Kidney (tissue), 22 donors: ENCODE data around the gene PIANP. TPM values are rescaled to one million over a fixed set of nuclear protein-coding genes. Genes with fewer than 3 reads are reported as not detected.
A peak's percentile ranks its signal among the peaks of the same experiment; 100 is the strongest.

Experiments
- DNase-seq, 5 donors: peaks; one replicate each; pipeline ENCODE4 v3.0.0-alpha.2; 2013 to 2020
- FAIRE-seq: peaks from 2 replicates; lab custom pipeline; 2012; peaks lifted over from hg19 to GRCh38; lab: Jason Lieb, UNC
- H3K27ac ChIP-seq, 2 donors: one replicate each; pipeline ENCODE4 v1.7.0; 2013; ENCODE audit warnings: low read depth in 2 of 2, low read length in 2 of 2, inconsistent platforms in 1 of 2
- H3K27me3 ChIP-seq: one replicate; pipeline ENCODE4 v1.7.1; 2013; ENCODE audit warnings: low read length, inconsistent platforms; ENCODE audit not compliant: control insufficient read depth, insufficient read depth
- H3K36me3 ChIP-seq, 3 donors: one replicate each; pipeline versions ENCODE4 v1.7.0 to v1.7.1; 2013; ENCODE audit warnings: low read length in 3 of 3, control low read depth in 1 of 3, inconsistent platforms in 1 of 3; ENCODE audit not compliant: insufficient read depth in 3 of 3, control insufficient read depth in 2 of 3
- H3K4me1 ChIP-seq, 3 donors: one replicate each; pipeline versions ENCODE4 v1.7.0 to v1.7.1; 2013; ENCODE audit warnings: low read length in 3 of 3, inconsistent platforms in 1 of 3, low read depth in 1 of 3; ENCODE audit not compliant: control insufficient read depth in 2 of 3, insufficient read depth in 2 of 3
- H3K4me3 ChIP-seq, 3 donors: one replicate each; pipeline versions ENCODE4 v1.7.0 to v1.8.1; 2013; ENCODE audit warnings: low read length in 3 of 3, control low read depth in 1 of 3, inconsistent platforms in 1 of 3
- H3K9ac ChIP-seq, 3 donors: one replicate each; pipeline versions ENCODE4 v1.7.0 to v1.7.1; 2013; ENCODE audit warnings: low read length in 3 of 3, control low read depth in 1 of 3, inconsistent platforms in 1 of 3
- H3K9me3 ChIP-seq, 3 donors: one replicate each; pipeline versions ENCODE4 v1.7.0 to v1.7.1; 2013; ENCODE audit warnings: low read length in 3 of 3, control low read depth in 1 of 3, inconsistent platforms in 1 of 3; ENCODE audit not compliant: control insufficient read depth in 2 of 3, insufficient read depth in 1 of 3
- CTCF ChIP-seq: IDR thresholded peaks from 3 replicates; pipeline ENCODE4 v1.5.1; 2012; ENCODE audit warnings: mild to moderate bottlenecking, moderate library complexity, borderline replicate concordance; ENCODE audit not compliant: insufficient read depth; ENCODE audit errors: extremely low read depth
- intact Hi-C: fragments of 100-400 bp; cut with DNase I; formaldehyde crosslinking; loops from one replicate; pipeline ENCODE4 v1.11.1; 2022
- long read RNA-seq, 10 donors: library from polyadenylated mRNA in 1 of 10; unstranded in 1 of 10; transcript quantifications; one replicate each; pipeline ENCODE4 v2.0.0 and lab custom pipeline, GENCODE V29; 2021 to 2026
- polyA plus RNA-seq: library from polyadenylated mRNA; stranded (reverse); fragments of 350-450 nt; fragmentation: Illumina TruSeq; extraction: RNeasy Lipid Tissue Mini Kit (QIAGEN cat#74804); gene quantifications from one replicate; pipeline ENCODE4 v1.2.3, GENCODE V29; 2014; ENCODE audit warnings: low read depth, low replicate concordance; ENCODE audit not compliant: insufficient read depth
- total RNA-seq: library from RNA; stranded (reverse); fragmentation: NEBNext Ultra II Directional; extraction: Animal tissue kit (Norgen Biotek cat#: 25700); gene quantifications from one replicate; pipeline ENCODE4 v1.2.1, GENCODE V29; 2021
- donor health status: control.
- donor health status: control.
- donor health status: control.
- donor health status: control.
- donor health status: control.
- donor health status: DM: yes; HTN: yes; CAD: no.
- donor health status: Normal renal cell carcinoma (clear cell type).

The PIANP gene
- 0.63 TPM for total RNA-seq
- 0.45 TPM for polyA plus RNA-seq
- long read RNA-seq, donor 1, partial matches to known transcripts, result 0 of 1 reads
- long read RNA-seq, donor 1, other reads (novel, unspliced or antisense), result 0 of 1 reads
- long read RNA-seq, donor 2, partial matches to known transcripts, result 0 of 3 reads
- long read RNA-seq, donor 2, other reads (novel, unspliced or antisense), result 0 of 3 reads
- long read RNA-seq, donor 3, partial matches to known transcripts, result 0 of 2 reads
- long read RNA-seq, donor 3, other reads (novel, unspliced or antisense), result 0 of 2 reads
- long read RNA-seq, donor 4, partial matches to known transcripts, result 0 of 4 reads
- long read RNA-seq, donor 4, other reads (novel, unspliced or antisense), result 0 of 4 reads
- long read RNA-seq, donor 5, result 0 reads
- long read RNA-seq, donor 6, partial matches to known transcripts, result 0 of 1 reads
- long read RNA-seq, donor 6, other reads (novel, unspliced or antisense), result 0 of 1 reads
- long read RNA-seq, donor 7, result 0 reads
- long read RNA-seq, donor 8, partial matches to known transcripts, result 0 of 3 reads
- long read RNA-seq, donor 8, other reads (novel, unspliced or antisense), result 0 of 3 reads
- long read RNA-seq, donor 9, partial matches to known transcripts, result 0 of 1 reads
- long read RNA-seq, donor 9, other reads (novel, unspliced or antisense), result 0 of 1 reads
- long read RNA-seq, donor 10, partial matches to known transcripts, result 0 of 2 reads
- long read RNA-seq, donor 10, other reads (novel, unspliced or antisense), result 0 of 2 reads

- no peaks in the 10 kb centered on the region for H3K36me3 ChIP-seq
- H3K9ac ChIP-seq, result peak within 1 kb of the TSS in 1 of 3 donors; percentile 40
- no peak for TF ChIP-seq CTCF
- intact Hi-C loops, result no loop called here
- H3K4me3 ChIP-seq, result peak within 1 kb of the TSS in 1 of 3 donors; percentile 65
- no peak within 1 kb of the TSS for H3K27ac ChIP-seq
- no peak for FAIRE-seq
- peak; percentile 73 to 91 (median 87) for DNase-seq
- H3K9me3 ChIP-seq, result no peaks in the 10 kb centered on the region
- H3K4me1 ChIP-seq, result peaks cover 0 to 5% (median 0%) of the 10 kb centered on the region in 3 donors
- no peaks in the 10 kb centered on the region for H3K27me3 ChIP-seq
These were observed at the start of gene PIANP for GRCh38 chr12:6700646-6701051. Gene PIANP (minus strand): TSS chr12:6700815. CDS start chr12:6698061, 2,754 bp downstream.

- no peaks in the 10 kb centered on the region for H3K9me3 ChIP-seq
- H3K4me1 ChIP-seq, result peaks cover 4 to 12% (median 7%) of the 10 kb centered on the region in 3 donors
- H3K36me3 ChIP-seq, result peaks cover 12 to 57% (median 30%) of the 10 kb centered on the region in 3 donors
- no peak for TF ChIP-seq CTCF
- H3K4me3 ChIP-seq, result no peak overlapping the region
- H3K27ac ChIP-seq, result no peak overlapping the region
- intact Hi-C loops, result no loop called here
- H3K27me3 ChIP-seq, result no peaks in the 10 kb centered on the region
- no peak overlapping the region for H3K9ac ChIP-seq
- peak in 1 of 5 donors; percentile 77 for DNase-seq
- no peak for FAIRE-seq
These were observed 48.1 kb upstream of the PIANP start for GRCh38 chr12:6748761-6749160.

- intact Hi-C loops, result no loop called here
- no peaks in the 10 kb centered on the region for H3K27me3 ChIP-seq
- FAIRE-seq (no peak), DNase-seq (no peak)
- no peaks in the 10 kb centered on the region for H3K9me3 ChIP-seq
- peaks cover 12 to 56% (median 30%) of the 10 kb centered on the region in 3 donors for H3K36me3 ChIP-seq
- no peak for TF ChIP-seq CTCF
- no peak overlapping the region for H3K4me3 ChIP-seq
- no peak overlapping the region for H3K9ac ChIP-seq
- peaks cover 2 to 9% (median 5%) of the 10 kb centered on the region in 3 donors for H3K4me1 ChIP-seq
- no peak overlapping the region for H3K27ac ChIP-seq
These were observed 46.6 kb upstream of the PIANP start for GRCh38 chr12:6747216-6747615.
